ENCODE data around the gene CHMP3.

The CHMP3 gene

GRCh38 chr2:86521922-86522321 lies 41.3 kb downstream of the CHMP3 start:
- ATAC-seq (ENCODE audit: insufficient read depth, low read depth) = no peak

GRCh38 chr2:86520153-86520552 lies 43.1 kb downstream of the CHMP3 start:
- H3K36me3 ChIP-seq (ENCODE audit: insufficient read depth, low read length) = peaks cover 26% of the 10 kb centered on the region
- H3K9me3 ChIP-seq (ENCODE audit: insufficient read depth, low read length, severe bottlenecking) = peaks cover 11% of the 10 kb centered on the region
- TF ChIP-seq CTCF (IDR thresholded peaks at IDR 0.05; ENCODE audit: borderline replicate concordance, extremely low read depth, low read length, poor library complexity, severe bottlenecking) = peak; percentile 13
- TF ChIP-seq EZH2 (IDR thresholded peaks at IDR 0.05; ENCODE audit: borderline replicate concordance, low read depth, low read length, severe bottlenecking) = no peak
- no peaks in the 10 kb centered on the region for H3K4me1 ChIP-seq (ENCODE audit: insufficient read depth, low read length)
- no peak overlapping the region for H3K4me2 ChIP-seq (ENCODE audit: insufficient read depth, low read length)
- H3K27ac ChIP-seq (ENCODE audit: low read length) = no peak overlapping the region
- ATAC-seq (ENCODE audit: insufficient read depth, low read depth) (no peak), DNase-seq (no peak)
- no peaks in the 10 kb centered on the region for H4K20me1 ChIP-seq (ENCODE audit: insufficient read depth, low read length)
- H3K79me2 ChIP-seq (ENCODE audit: insufficient read depth, low read length) = no peaks in the 10 kb centered on the region
- no peak overlapping the region for H3K9ac ChIP-seq (ENCODE audit: low read depth, low read length)
- H3K4me3 ChIP-seq (ENCODE audit: low read depth in 1 of 2, low read length in 2 of 2) = no peak overlapping the region
- H2AFZ ChIP-seq (ENCODE audit: low read depth, low read length) = no peak overlapping the region
- no peaks in the 10 kb centered on the region for H3K27me3 ChIP-seq (ENCODE audit: insufficient read depth, low read length, poor library complexity)

More at GRCh38 chr2:86521922-86522321, 41.3 kb downstream of the CHMP3 start:
- Histone ChIP-seq H3K9ac (ENCODE audit: low read depth, low read length) (no peak overlapping the region), H3K9me3 (ENCODE audit: insufficient read depth, low read length, severe bottlenecking) (peaks cover 11% of the 10 kb centered on the region), H2AFZ (ENCODE audit: low read depth, low read length) (no peak overlapping the region), H3K27me3 (ENCODE audit: insufficient read depth, low read length, poor library complexity) (no peaks in the 10 kb centered on the region), H3K36me3 (ENCODE audit: insufficient read depth, low read length) (peaks cover 33% of the 10 kb centered on the region), H3K27ac (ENCODE audit: low read length) (no peak overlapping the region), H3K4me1 (ENCODE audit: insufficient read depth, low read length) (no peaks in the 10 kb centered on the region), H3K79me2 (ENCODE audit: insufficient read depth, low read length) (no peaks in the 10 kb centered on the region), H3K4me3 (ENCODE audit: low read depth in 1 of 2, low read length in 2 of 2) (no peak overlapping the region), H3K4me2 (ENCODE audit: insufficient read depth, low read length) (no peak overlapping the region), H4K20me1 (ENCODE audit: insufficient read depth, low read length) (no peaks in the 10 kb centered on the region)
- no peak for TF ChIP-seq CTCF (IDR thresholded peaks at IDR 0.05; ENCODE audit: borderline replicate concordance, extremely low read depth, low read length, poor library complexity, severe bottlenecking)
- no peak for TF ChIP-seq EZH2 (IDR thresholded peaks at IDR 0.05; ENCODE audit: borderline replicate concordance, low read depth, low read length, severe bottlenecking)
- no peak for DNase-seq

GRCh38 chr2:86519349-86519748 lies 43.9 kb downstream of the CHMP3 start:
- Histone ChIP-seq H3K9me3 (ENCODE audit: insufficient read depth, low read length, severe bottlenecking) (peaks cover 11% of the 10 kb centered on the region), H3K4me3 (ENCODE audit: low read depth in 1 of 2, low read length in 2 of 2) (no peak overlapping the region), H3K79me2 (ENCODE audit: insufficient read depth, low read length) (no peaks in the 10 kb centered on the region), H3K4me2 (ENCODE audit: insufficient read depth, low read length) (no peak overlapping the region), H3K27ac (ENCODE audit: low read length) (no peak overlapping the region), H3K27me3 (ENCODE audit: insufficient read depth, low read length, poor library complexity) (no peaks in the 10 kb centered on the region), H2AFZ (ENCODE audit: low read depth, low read length) (no peak overlapping the region), H4K20me1 (ENCODE audit: insufficient read depth, low read length) (no peaks in the 10 kb centered on the region), H3K9ac (ENCODE audit: low read depth, low read length) (no peak overlapping the region), H3K36me3 (ENCODE audit: insufficient read depth, low read length) (peaks cover 26% of the 10 kb centered on the region), H3K4me1 (ENCODE audit: insufficient read depth, low read length) (no peaks in the 10 kb centered on the region)
- no peak for TF ChIP-seq EZH2 (IDR thresholded peaks at IDR 0.05; ENCODE audit: borderline replicate concordance, low read depth, low read length, severe bottlenecking)
- no peak for TF ChIP-seq CTCF (IDR thresholded peaks at IDR 0.05; ENCODE audit: borderline replicate concordance, extremely low read depth, low read length, poor library complexity, severe bottlenecking)
- ATAC-seq (ENCODE audit: insufficient read depth, low read depth) (no peak), DNase-seq (no peak)

GRCh38 chr2:86518481-86518880 lies 44.8 kb downstream of the CHMP3 start:
- H3K4me3 ChIP-seq (ENCODE audit: low read depth in 1 of 2, low read length in 2 of 2) = no peak overlapping the region
- peak; percentile 48; the same call in 1 of the 3 replicates for ATAC-seq (ENCODE audit: insufficient read depth, low read depth)
- H3K9ac ChIP-seq (ENCODE audit: low read depth, low read length) = no peak overlapping the region
- DNase-seq = no peak
- H4K20me1 ChIP-seq (ENCODE audit: insufficient read depth, low read length) = no peaks in the 10 kb centered on the region
- H3K36me3 ChIP-seq (ENCODE audit: insufficient read depth, low read length) = peaks cover 30% of the 10 kb centered on the region
- H2AFZ ChIP-seq (ENCODE audit: low read depth, low read length) = no peak overlapping the region
- H3K4me1 ChIP-seq (ENCODE audit: insufficient read depth, low read length) = no peaks in the 10 kb centered on the region
- H3K27me3 ChIP-seq (ENCODE audit: insufficient read depth, low read length, poor library complexity) = no peaks in the 10 kb centered on the region
- peak; percentile 53 for TF ChIP-seq CTCF (IDR thresholded peaks at IDR 0.05; ENCODE audit: borderline replicate concordance, extremely low read depth, low read length, poor library complexity, severe bottlenecking)
- TF ChIP-seq EZH2 (IDR thresholded peaks at IDR 0.05; ENCODE audit: borderline replicate concordance, low read depth, low read length, severe bottlenecking) = no peak
- H3K9me3 ChIP-seq (ENCODE audit: insufficient read depth, low read length, severe bottlenecking) = peaks cover 11% of the 10 kb centered on the region
- no peaks in the 10 kb centered on the region for H3K79me2 ChIP-seq (ENCODE audit: insufficient read depth, low read length)
- H3K27ac ChIP-seq (ENCODE audit: low read length) = no peak overlapping the region
- H3K4me2 ChIP-seq (ENCODE audit: insufficient read depth, low read length) = no peak overlapping the region
